IPS-20b (cell line): ENCODE measurements around the gene FGF16.
"Not testable (repeated sequence)": the region's sequence is repeated elsewhere in the genome, so short reads cannot be mapped to it uniquely, and the experiment has no call there.

Experiments
- H3K27ac ChIP-seq: one replicate; pipeline ENCODE4 v1.5.1; 2013; ENCODE audit warnings: low read length
- H3K27me3 ChIP-seq: 2 replicates; pipeline ENCODE4 v1.6.1; 2013; ENCODE audit warnings: mild to moderate bottlenecking, low read length, inconsistent platforms; ENCODE audit not compliant: insufficient read depth
- H3K36me3 ChIP-seq: 2 replicates; pipeline ENCODE4 v1.6.1; 2013; ENCODE audit warnings: low read depth, mild to moderate bottlenecking, inconsistent platforms, low read length, moderate library complexity; ENCODE audit not compliant: insufficient read depth
- H3K4me1 ChIP-seq: 2 replicates; pipeline ENCODE4 v1.6.1; 2013; ENCODE audit warnings: mild to moderate bottlenecking, control low read depth, inconsistent platforms, low read length, moderate library complexity; ENCODE audit not compliant: insufficient read depth
- H3K4me3 ChIP-seq: 2 replicates; pipeline ENCODE4 v1.5.1; 2013; ENCODE audit warnings: mild to moderate bottlenecking, low read length, inconsistent platforms
- H3K9ac ChIP-seq: 2 replicates; pipeline ENCODE4 v1.6.1; 2013; ENCODE audit warnings: low read depth, mild to moderate bottlenecking, inconsistent platforms, low read length, moderate library complexity
- H3K9me3 ChIP-seq: 2 replicates; pipeline ENCODE4 v1.6.1; 2013; ENCODE audit warnings: mild to moderate bottlenecking, low read depth, low read length, inconsistent platforms; ENCODE audit not compliant: insufficient read depth

Gene FGF16

DNA sequence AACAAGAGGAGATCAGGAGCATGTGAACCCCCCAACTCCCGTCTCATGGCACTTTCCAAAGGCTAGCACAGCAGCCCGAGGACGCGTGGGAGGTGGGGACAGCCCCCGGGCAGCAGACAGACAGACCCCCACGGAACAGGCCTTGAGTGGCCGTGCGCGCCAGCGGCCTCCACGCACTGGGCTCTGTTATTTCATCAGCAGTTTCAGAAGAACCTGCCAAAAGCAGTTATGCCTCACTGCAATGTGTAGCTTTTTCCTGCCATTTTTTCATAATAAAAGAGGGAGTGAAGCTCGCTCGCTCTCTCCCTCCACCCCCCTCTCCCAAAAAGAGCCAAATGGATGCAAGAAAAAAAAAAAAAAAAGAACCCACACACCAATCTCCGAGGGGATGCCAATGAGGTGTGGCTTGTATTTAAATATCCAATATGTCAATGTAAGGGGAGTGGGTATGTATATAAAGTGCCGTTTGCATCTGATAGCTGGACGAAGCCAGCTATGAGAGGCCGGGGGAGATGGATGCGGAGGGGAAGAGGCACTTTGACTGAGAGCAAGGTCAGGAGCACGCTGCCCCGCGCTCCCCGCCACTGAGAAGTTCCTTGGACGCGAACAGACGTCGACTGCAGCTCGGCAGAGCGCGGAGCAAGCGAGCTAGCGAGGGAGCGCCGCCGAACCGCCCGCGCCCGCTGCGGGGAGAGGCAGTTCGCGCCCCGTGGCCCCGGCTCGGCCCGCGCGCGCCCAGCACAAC lies at the start of gene FGF16:
Gene FGF16, plus strand, starts transcription at position 482 of the 745 bp plus-strand sequence. CDS start 286 bp downstream, outside the sequence.
- H3K36me3 ChIP-seq, result no peaks in the 10 kb centered on the region
- peaks cover 39% of the 10 kb centered on the region for H3K27me3 ChIP-seq
- no peak within 1 kb of the TSS for H3K27ac ChIP-seq
- H3K4me1 ChIP-seq, result no peaks in the 10 kb centered on the region
- peak within 1 kb of the TSS; percentile 80; the same call in 1 of the 2 replicates for H3K9ac ChIP-seq
- H3K9me3 ChIP-seq, result no peaks in the 10 kb centered on the region
- peak within 1 kb of the TSS; percentile 65 for H3K4me3 ChIP-seq

DNA sequence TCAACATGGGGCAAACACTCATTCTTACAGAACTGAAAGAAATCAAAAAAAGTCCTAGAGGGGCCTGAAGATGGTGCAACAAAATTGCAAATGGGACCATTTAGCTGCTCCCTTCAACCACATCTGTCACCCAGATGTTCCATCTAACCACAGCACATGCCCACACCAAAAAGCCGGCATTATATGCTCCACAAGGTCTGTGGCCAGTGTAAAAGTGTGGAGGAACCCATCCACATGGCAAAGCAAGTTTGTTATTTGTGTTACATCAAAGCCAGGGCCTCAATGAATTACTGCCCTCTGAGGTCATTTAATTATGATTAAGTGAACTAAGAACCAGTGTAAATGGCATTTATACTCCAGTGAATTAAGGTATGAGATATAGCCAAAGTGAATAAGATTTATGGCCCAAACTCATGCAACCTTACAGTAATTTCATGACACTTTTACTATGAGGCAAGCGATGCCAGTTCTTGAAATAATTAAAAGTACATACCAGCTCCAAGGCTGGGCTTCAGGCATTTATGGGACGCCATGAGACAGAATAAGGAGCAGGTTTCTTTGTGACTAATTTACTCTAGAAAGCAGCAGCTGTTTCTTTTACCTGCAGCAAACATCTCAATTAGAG lies 48.7 kb upstream of the FGF16 start:
- no peaks in the 10 kb centered on the region for H3K9me3 ChIP-seq
- H3K9ac ChIP-seq, result no peak overlapping the region
- H3K4me3 ChIP-seq, result no peak overlapping the region
- no peaks in the 10 kb centered on the region for H3K36me3 ChIP-seq
- no peak overlapping the region for H3K27ac ChIP-seq
- H3K27me3 ChIP-seq, result no peaks in the 10 kb centered on the region
- no peaks in the 10 kb centered on the region for H3K4me1 ChIP-seq

DNA sequence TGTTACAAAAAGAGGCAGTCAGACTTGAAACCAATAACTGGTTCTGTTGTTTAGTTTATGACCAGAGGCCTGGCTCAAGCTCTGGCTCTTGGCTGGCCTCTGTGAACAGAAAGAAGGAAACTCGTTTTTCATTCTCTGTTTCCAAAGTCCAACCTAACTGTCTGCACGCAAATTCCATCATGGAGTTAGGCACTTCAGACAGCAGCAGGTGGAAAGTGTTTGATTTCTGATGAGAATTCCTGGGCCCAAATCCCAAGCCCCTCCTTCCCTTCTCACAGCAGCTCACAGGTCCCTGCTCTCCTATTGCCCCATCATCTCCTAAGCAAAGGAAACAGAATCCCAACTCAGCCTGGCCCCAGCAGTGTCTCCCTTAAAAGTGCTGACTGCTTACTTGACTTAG lies 42.8 kb upstream of the FGF16 start:
- Histone ChIP-seq H3K36me3 (no peaks in the 10 kb centered on the region), H3K4me3 (no peak overlapping the region), H3K9me3 (no peaks in the 10 kb centered on the region), H3K27ac (no peak overlapping the region), H3K4me1 (no peaks in the 10 kb centered on the region), H3K27me3 (no peaks in the 10 kb centered on the region), H3K9ac (no peak overlapping the region)

DNA sequence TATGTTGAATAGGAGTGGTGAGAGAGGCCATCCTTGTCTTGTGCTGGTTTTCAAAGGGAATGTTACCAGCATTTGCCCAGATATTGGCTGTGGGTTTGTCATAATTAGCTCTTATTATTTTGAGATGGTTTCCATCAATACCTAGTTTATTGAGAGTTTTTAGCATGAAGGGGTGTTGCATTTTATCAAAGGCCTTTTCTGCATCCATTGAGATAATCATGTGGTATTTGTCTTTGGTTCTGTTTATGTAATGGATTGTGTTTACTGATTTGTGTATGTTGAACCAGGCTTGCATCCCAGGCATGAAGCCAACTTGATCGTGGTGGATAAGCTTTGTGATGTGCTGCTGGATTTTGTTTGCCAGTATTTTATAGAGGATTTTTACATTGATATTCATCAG lies 39.4 kb upstream of the FGF16 start:
- H3K4me1 ChIP-seq, H3K27ac ChIP-seq, H3K9me3 ChIP-seq, H3K9ac ChIP-seq, H3K4me3 ChIP-seq, H3K36me3 ChIP-seq, H3K27me3 ChIP-seq: not testable (repeated sequence)

DNA sequence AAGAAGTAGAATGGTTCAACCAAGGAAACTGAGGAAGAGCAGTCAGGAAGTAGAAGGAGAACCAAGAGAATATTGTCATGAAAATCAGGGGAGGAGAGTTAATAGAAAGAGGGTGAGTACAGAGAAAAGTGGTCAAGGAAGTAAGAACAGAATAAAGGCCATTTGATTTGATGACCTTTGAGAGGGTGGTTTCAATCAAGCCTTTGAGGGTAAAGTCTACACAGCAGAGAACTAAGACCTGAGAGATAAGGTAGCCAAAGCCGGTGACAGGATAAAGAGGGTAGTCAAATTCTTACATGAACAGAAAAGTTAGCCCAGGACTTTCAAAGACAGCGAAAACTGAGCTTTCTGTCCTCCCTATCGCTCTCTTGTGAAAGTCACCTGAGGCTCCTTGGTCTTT lies 34.6 kb upstream of the FGF16 start:
- H3K27me3 ChIP-seq, result no peaks in the 10 kb centered on the region
- no peaks in the 10 kb centered on the region for H3K9me3 ChIP-seq
- H3K9ac ChIP-seq, result no peak overlapping the region
- H3K27ac ChIP-seq, result no peak overlapping the region
- H3K36me3 ChIP-seq, result no peaks in the 10 kb centered on the region
- no peak overlapping the region for H3K4me3 ChIP-seq
- no peaks in the 10 kb centered on the region for H3K4me1 ChIP-seq

DNA sequence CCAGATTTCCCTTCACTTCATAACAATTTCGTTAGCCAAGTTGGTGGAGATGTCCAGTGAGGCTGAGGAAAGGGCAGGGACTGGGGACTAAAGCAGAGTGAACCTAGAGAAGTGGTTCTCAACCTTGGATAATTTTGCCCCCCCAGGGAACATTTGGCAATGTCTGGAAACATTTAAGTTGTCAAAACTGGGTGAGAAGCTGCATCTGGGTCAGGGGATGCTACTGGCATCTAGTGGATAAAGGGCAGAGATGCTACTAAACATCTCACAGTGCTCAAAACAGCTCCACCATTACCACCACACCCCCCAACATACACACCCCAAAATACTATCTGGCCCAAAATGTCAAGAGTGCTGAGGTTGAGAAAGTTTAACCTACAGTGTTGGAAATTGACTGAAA lies 32.0 kb upstream of the FGF16 start:
- H3K9me3 ChIP-seq, result no peaks in the 10 kb centered on the region
- H3K4me1 ChIP-seq, result no peaks in the 10 kb centered on the region
- H3K36me3 ChIP-seq, result no peaks in the 10 kb centered on the region
- H3K27ac ChIP-seq, result no peak overlapping the region
- H3K4me3 ChIP-seq, result no peak overlapping the region
- H3K9ac ChIP-seq, result no peak overlapping the region
- H3K27me3 ChIP-seq, result no peaks in the 10 kb centered on the region

DNA sequence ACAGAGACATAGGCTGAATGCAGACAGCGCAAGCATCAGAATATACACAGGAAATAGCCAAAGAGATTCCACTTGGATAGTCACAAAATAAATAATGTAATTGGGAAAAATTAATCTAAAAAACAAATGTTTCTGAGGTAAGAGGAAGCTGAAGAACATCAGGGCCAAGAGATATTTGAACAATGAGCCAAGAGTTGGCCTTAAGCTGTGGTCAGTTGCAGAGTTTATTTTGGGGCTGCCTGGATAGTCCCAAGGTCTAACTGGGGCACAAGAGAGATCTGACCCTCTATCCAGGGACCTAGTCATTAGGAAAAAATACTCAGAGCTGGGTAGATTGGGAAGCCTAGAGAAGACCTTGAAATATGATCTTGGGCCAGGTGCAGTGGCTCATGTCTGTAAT lies 31.3 kb upstream of the FGF16 start:
- Histone ChIP-seq H3K9me3 (no peaks in the 10 kb centered on the region), H3K27me3 (no peaks in the 10 kb centered on the region), H3K4me1 (no peaks in the 10 kb centered on the region), H3K9ac (no peak overlapping the region), H3K27ac (no peak overlapping the region), H3K4me3 (no peak overlapping the region), H3K36me3 (no peaks in the 10 kb centered on the region)

DNA sequence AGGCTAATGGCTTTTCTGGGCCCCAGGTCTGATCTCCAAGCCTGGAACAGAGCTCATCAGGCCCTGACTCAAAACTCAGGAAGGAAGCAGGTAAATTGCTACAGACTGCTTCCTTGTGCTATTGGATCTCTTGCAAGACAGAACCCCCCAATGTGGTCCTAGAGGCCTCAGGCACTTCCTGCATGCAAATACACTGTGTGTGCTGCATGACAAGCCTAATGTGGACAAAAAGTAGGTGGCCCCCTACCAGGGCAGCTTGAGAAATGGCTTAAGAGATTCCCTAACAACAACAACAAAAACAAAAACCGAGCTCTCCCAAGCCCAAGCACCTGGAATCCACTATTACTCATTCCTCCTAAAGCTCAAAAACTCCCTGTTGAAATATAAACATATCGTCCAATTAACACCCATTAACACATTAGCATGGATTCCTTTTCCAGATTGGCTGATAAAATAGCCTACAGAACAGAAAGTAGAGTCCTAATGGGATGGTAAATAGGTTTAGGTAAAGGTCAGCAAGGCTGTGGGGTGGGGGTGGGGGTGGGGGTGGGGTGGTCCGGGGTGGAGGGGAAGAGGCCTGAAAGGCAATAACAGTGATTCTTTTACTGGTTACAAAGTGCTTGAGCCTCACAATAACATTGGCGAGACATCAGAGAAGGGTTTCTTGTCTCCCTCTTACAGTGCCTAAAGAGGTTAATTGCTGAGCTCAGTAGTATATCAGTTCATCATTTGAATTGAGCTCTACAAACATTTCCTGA lies 24.1 kb upstream of the FGF16 start:
- Histone ChIP-seq H3K36me3 (no peaks in the 10 kb centered on the region), H3K27ac (peak overlapping the region; percentile 91), H3K27me3 (no peaks in the 10 kb centered on the region), H3K4me3 (peak overlapping the region; percentile 43; the same call in 1 of the 2 replicates), H3K4me1 (peaks cover 16% of the 10 kb centered on the region), H3K9me3 (no peaks in the 10 kb centered on the region), H3K9ac (peak overlapping the region; percentile 67)

DNA sequence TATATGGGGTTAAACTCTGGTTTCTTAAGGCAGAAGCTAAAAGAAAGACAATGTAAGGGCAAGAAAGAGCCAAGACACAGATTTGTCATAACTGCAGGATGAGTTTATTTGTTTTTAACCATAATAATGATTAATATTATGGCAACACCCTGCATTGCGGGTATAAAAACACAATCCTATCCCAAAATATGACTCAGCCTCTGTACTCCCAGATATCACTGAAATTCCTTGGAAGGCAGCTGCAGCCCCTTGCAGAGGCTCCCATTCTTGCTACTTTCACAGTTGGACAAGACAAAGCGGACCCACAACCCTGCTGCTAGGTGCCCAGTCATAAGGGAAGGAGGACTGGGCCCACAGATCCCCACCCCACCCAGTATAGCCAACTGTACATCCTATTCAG lies 20.4 kb upstream of the FGF16 start:
- H3K4me1 ChIP-seq, result peaks cover 12% of the 10 kb centered on the region
- no peaks in the 10 kb centered on the region for H3K36me3 ChIP-seq
- no peak overlapping the region for H3K9ac ChIP-seq
- H3K27ac ChIP-seq, result no peak overlapping the region
- H3K9me3 ChIP-seq, result no peaks in the 10 kb centered on the region
- no peak overlapping the region for H3K4me3 ChIP-seq
- no peaks in the 10 kb centered on the region for H3K27me3 ChIP-seq

DNA sequence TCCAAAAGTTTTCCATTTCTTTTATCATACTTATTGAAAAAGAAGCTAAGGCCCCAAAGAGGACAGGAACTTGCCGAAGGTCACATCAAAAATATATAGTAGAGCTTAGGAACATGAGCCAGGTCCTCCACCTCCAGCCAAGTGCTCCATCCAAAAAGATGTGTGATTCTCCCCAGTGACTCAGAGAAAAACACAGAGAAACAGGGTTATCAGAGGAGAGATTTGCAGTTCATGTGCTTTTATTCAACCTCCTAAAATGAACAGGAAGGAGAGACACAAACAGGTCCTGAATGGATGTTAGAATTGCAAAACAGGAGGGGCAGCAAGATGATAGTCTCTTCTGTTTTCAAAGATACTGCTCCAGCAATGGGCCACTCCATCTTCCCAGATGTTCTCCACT lies 19.6 kb upstream of the FGF16 start:
- Histone ChIP-seq H3K27me3 (no peaks in the 10 kb centered on the region), H3K4me1 (peaks cover 6% of the 10 kb centered on the region; the same call in 1 of the 2 replicates), H3K9ac (no peak overlapping the region), H3K36me3 (no peaks in the 10 kb centered on the region), H3K4me3 (no peak overlapping the region), H3K27ac (no peak overlapping the region), H3K9me3 (no peaks in the 10 kb centered on the region)

DNA sequence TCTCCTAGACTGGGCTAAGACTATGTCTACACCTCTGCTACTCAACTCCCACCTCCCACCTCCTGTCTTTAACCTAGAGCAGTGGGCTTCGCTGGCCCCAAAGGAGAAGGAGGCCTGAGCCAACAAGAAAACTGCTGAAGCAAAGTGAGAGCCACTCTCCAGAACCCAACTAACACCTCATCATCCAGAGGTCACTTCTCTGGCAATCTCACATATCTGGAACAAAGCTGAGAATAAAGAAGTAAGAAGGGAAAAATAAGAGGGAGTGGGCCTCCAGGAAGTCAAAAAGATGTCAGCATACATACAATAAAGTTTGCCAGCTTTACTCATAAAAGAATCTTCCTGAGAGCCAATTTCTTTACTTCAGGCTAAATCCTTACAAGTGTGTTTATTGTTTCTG lies 18.6 kb upstream of the FGF16 start:
- no peak overlapping the region for H3K9ac ChIP-seq
- no peaks in the 10 kb centered on the region for H3K9me3 ChIP-seq
- H3K27ac ChIP-seq, result no peak overlapping the region
- no peaks in the 10 kb centered on the region for H3K36me3 ChIP-seq
- no peaks in the 10 kb centered on the region for H3K27me3 ChIP-seq
- no peak overlapping the region for H3K4me3 ChIP-seq
- peaks cover 2% of the 10 kb centered on the region; the same call in 1 of the 2 replicates for H3K4me1 ChIP-seq

DNA sequence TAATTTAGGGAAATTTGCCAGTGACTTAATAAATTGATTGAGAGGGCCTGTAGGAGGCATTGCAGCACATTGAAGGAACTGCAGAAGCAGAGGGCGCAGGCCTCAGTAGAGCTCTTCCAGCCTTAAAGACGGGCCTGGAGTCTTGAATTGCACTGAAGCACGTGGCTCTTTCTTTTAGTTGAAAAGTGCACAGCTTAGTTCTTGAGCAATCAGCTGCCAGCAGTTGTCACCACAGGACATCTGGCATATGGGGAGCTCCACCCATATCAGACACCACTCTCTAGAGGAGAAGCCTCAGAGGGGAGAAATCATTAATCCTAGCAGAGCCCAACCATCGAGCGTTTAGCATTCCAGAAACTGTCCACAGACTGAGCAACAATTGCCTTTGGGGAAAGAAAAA lies 16.0 kb upstream of the FGF16 start:
- Histone ChIP-seq H3K27me3 (no peaks in the 10 kb centered on the region), H3K9ac (no peak overlapping the region), H3K4me1 (no peaks in the 10 kb centered on the region), H3K27ac (no peak overlapping the region), H3K9me3 (no peaks in the 10 kb centered on the region), H3K36me3 (no peaks in the 10 kb centered on the region), H3K4me3 (no peak overlapping the region)
